HG03060 (cell line): ENCODE results near the gene KIRREL3.

Source experiments
- ATAC-seq: cut with Tn5 transposase; IDR thresholded peaks from one replicate; pipeline ENCODE4 v1.9.1; 2021; ENCODE audit warnings: low read depth, moderate number of reproducible peaks; ENCODE audit not compliant: unreplicated experiment

KIRREL3 gene

GRCh38 chr11:126482586-126483108 lies 517.9 kb downstream of the KIRREL3 start:
- ATAC-seq = no peak

- ATAC-seq = no peak
These were observed 519.3 kb downstream of the KIRREL3 start for GRCh38 chr11:126481303-126481680.

- peak; percentile 32 for ATAC-seq
These were observed 519.9 kb downstream of the KIRREL3 start for GRCh38 chr11:126480410-126481302.

GRCh38 chr11:126480015-126480409 lies 520.6 kb downstream of the KIRREL3 start:
- no peak for ATAC-seq

- ATAC-seq = no peak
These were observed 521.2 kb downstream of the KIRREL3 start for GRCh38 chr11:126479178-126479930.

GRCh38 chr11:126478466-126478865 lies 522.1 kb downstream of the KIRREL3 start:
- ATAC-seq = no peak

- no peak for ATAC-seq
These were observed 522.9 kb downstream of the KIRREL3 start for GRCh38 chr11:126477535-126478305.

- no peak for ATAC-seq
These were observed 523.6 kb downstream of the KIRREL3 start for GRCh38 chr11:126476977-126477376.

- no peak for ATAC-seq
These were observed 524.2 kb downstream of the KIRREL3 start for GRCh38 chr11:126476266-126476924.

- ATAC-seq = no peak
These were observed 525.3 kb downstream of the KIRREL3 start for GRCh38 chr11:126475014-126475991.

GRCh38 chr11:126474220-126474619 lies 526.4 kb downstream of the KIRREL3 start:
- no peak for ATAC-seq

GRCh38 chr11:126473269-126473668 lies 527.3 kb downstream of the KIRREL3 start:
- ATAC-seq = no peak

GRCh38 chr11:126469311-126469710 lies 531.3 kb downstream of the KIRREL3 start:
- ATAC-seq = no peak

- no peak for ATAC-seq
These were observed 532.5 kb downstream of the KIRREL3 start for GRCh38 chr11:126468102-126468521.

- no peak for ATAC-seq
These were observed 533.1 kb downstream of the KIRREL3 start for GRCh38 chr11:126467471-126467870.

GRCh38 chr11:126467046-126467370 lies 533.6 kb downstream of the KIRREL3 start:
- no peak for ATAC-seq

GRCh38 chr11:126466236-126467045 lies 534.1 kb downstream of the KIRREL3 start:
- no peak for ATAC-seq

- ATAC-seq = no peak
These were observed 534.9 kb downstream of the KIRREL3 start for GRCh38 chr11:126465573-126466188.
